Measurements from ENCODE around the gene PRODH.
A peak's percentile ranks its signal among the peaks of the same experiment; 100 is the strongest.
"Not testable (repeated sequence)": the region's sequence is repeated elsewhere in the genome, so short reads cannot be mapped to it uniquely, and the experiment has no call there.

Gene PRODH

DNA sequence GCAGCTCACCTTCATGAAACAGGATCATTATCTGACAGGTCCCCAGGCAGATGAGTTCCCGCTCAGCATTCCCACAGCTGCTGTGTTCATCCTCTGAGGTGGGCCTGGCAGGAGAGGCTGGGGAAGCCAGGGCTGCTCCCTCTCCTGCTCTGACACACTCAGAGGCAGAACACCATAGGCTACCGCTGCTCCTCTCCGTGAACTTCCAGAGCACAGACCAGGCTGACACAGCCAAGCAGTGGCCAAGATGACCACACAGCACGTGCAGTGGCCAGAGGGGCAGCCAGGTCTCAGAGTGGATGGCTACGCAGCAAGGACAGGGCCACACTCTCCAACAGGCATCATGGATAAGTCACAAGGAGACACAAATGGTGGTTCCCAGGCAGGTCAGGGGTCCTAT lies 8.5 kb downstream of the PRODH start:
- TF ChIP-seq, protein P1, sequence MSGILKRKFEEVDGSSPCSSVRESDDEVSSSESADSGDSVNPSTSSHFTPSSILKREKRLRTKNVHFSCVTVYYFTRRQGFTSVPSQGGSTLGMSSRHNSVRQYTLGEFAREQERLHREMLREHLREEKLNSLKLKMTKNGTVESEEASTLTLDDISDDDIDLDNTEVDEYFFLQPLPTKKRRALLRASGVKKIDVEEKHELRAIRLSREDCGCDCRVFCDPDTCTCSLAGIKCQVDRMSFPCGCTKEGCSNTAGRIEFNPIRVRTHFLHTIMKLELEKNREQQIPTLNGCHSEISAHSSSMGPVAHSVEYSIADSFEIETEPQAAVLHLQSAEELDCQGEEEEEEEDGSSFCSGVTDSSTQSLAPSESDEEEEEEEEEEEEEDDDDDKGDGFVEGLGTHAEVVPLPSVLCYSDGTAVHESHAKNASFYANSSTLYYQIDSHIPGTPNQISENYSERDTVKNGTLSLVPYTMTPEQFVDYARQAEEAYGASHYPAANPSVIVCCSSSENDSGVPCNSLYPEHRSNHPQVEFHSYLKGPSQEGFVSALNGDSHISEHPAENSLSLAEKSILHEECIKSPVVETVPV (CRISPR knock-in tag; IDR thresholded peaks at IDR 0.05) = no peak
- TF ChIP-seq ZFP30 (CRISPR knock-in tag; IDR thresholded peaks at IDR 0.05) (no peak), ARNTL (CRISPR knock-in tag; IDR thresholded peaks at IDR 0.05; ENCODE audit: borderline replicate concordance, low read depth) (no peak), BACH2 (CRISPR knock-in tag; IDR thresholded peaks at IDR 0.05; ENCODE audit: borderline replicate concordance) (no peak), PATZ1 (CRISPR knock-in tag; IDR thresholded peaks at IDR 0.05; ENCODE audit: borderline replicate concordance) (no peak)
- no peak for ATAC-seq

- no peak for ATAC-seq
- TF ChIP-seq, protein P1 (CRISPR knock-in tag; IDR thresholded peaks at IDR 0.05) = no peak
- TF ChIP-seq ZFP3 (CRISPR knock-in tag; IDR thresholded peaks at IDR 0.05) = no peak
- TF ChIP-seq PPARA (CRISPR knock-in tag; IDR thresholded peaks at IDR 0.05; ENCODE audit: borderline replicate concordance) = no peak
- no peak for TF ChIP-seq ZFP30 (CRISPR knock-in tag; IDR thresholded peaks at IDR 0.05)
- no peak for TF ChIP-seq ESRRG (CRISPR knock-in tag; IDR thresholded peaks at IDR 0.05)
- no peak for TF ChIP-seq ARNTL (CRISPR knock-in tag; IDR thresholded peaks at IDR 0.05; ENCODE audit: borderline replicate concordance, low read depth)
- TF ChIP-seq ZNF565 (CRISPR knock-in tag; conservative IDR thresholded peaks at IDR 0.05; ENCODE audit: low read depth) = no peak
- no peak for TF ChIP-seq ZNF8 (CRISPR knock-in tag; IDR thresholded peaks at IDR 0.05)
- TF ChIP-seq PATZ1 (CRISPR knock-in tag; IDR thresholded peaks at IDR 0.05; ENCODE audit: borderline replicate concordance) = no peak
- no peak for TF ChIP-seq TCF4 (CRISPR knock-in tag; IDR thresholded peaks at IDR 0.05; ENCODE audit: borderline replicate concordance)
- no peak for TF ChIP-seq GLIS3 (CRISPR knock-in tag; IDR thresholded peaks at IDR 0.05)
- no peak for TF ChIP-seq SNAI2 (CRISPR knock-in tag; IDR thresholded peaks at IDR 0.05)
- no peak for TF ChIP-seq TOX (CRISPR knock-in tag; IDR thresholded peaks at IDR 0.05; ENCODE audit: borderline replicate concordance)
- no peak for TF ChIP-seq CSDC2 (CRISPR knock-in tag; IDR thresholded peaks at IDR 0.05)
- TF ChIP-seq ZNF70 (CRISPR knock-in tag; IDR thresholded peaks at IDR 0.05) = no peak
These were observed 9.1 kb downstream of the PRODH start for GRCh38 chr22:18927020-18927419.

DNA sequence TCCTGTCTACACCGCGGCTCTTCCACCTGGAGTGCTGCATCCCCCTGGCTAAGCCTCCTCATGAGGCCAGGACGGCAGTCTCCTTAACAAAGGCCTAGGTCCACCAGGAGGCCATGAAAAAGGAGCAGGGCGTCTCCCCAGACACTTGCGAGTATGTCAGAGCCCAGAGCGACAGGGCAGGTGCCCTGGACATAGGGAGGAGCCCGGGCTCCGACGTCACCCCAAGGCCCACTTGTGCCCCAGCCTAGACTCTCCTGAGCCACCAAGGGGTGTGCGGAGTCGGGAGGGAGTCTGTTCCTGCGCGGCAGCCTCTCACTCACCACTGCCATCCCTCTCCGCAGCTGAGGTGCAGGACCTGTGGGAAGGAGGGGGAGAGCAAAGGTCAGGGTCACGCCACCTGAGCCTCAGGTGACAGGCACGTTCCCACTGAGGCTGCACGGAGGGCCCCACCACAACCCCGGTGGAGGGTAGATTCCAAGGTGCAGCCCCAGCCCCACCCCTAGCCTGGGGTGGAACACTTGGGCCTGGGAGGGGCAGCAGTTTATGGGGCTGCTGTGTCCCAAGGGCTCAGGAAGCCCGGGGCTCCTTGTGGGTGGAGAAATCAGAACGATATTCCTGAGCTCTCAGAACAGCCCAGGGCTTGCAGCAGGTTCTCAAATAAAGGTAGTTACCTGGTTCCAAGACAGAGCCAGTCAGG lies 10.6 kb downstream of the PRODH start:
- ATAC-seq = no peak
- no peak for TF ChIP-seq ESRRG (CRISPR knock-in tag; IDR thresholded peaks at IDR 0.05)
- no peak for TF ChIP-seq OSR1 (CRISPR knock-in tag; IDR thresholded peaks at IDR 0.05)
- TF ChIP-seq ISL1 (CRISPR knock-in tag; IDR thresholded peaks at IDR 0.05) = no peak
- TF ChIP-seq ZNF70 (CRISPR knock-in tag; IDR thresholded peaks at IDR 0.05) = no peak
- TF ChIP-seq TCF4 (CRISPR knock-in tag; IDR thresholded peaks at IDR 0.05; ENCODE audit: borderline replicate concordance) = no peak
- TF ChIP-seq ZFP3 (CRISPR knock-in tag; IDR thresholded peaks at IDR 0.05) = no peak
- TF ChIP-seq SNAI2 (CRISPR knock-in tag; IDR thresholded peaks at IDR 0.05) = no peak

DNA sequence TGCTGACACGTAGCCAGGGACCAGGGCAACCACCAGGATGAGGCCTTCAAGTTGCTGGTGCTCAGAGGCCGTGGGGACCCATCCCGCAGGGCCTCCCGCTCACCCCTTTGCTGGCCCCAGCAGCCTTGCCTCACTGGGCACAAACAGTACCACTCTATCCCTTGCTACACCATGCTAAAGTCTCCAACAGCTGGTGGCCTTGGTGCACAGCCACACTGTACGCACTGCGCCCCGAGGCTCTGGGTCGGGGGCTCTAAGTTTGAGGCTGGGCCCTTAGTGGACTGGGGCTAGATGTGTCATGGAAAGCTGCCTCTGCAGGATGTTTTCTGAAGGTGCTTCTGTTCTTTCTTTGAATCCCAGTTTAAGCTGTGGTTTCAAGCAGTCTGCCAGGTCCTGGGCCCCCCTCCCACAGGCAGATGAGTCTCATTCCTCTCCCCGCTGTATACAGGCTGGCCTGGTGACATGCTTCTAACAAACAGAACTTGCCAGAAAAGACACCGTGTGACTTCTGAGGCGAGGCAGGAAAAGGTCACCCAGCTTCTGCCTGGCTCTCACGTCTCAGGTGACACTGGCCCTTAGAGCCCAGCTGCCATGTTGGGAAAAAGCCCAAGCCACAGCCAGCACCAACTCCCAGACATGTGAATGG lies 15.7 kb downstream of the PRODH start:
- ATAC-seq = not testable (repeated sequence)

DNA sequence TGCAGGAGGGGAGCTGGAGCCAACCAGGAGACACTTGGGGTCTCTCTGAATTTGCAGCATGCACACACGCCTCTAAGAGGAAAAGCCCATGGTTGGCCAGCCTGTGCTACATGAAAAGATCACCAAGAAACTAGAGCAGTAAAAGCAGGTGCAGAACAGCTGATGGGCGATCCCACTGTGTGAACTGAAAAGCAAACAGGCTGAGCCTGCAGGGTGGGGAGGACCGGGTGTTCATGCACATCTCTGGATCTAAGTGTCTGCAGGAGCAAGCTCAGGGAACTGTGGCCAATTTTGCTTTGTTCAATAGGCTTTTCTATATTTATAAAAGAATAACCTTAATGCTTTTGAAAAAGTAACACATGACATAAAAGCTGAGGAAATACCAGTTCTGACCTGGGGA lies 18.3 kb downstream of the PRODH start:
- ATAC-seq = not testable (repeated sequence)

- ATAC-seq = not testable (repeated sequence)
These were observed 20.5 kb downstream of the PRODH start for GRCh38 chr22:18915550-18915949.

DNA sequence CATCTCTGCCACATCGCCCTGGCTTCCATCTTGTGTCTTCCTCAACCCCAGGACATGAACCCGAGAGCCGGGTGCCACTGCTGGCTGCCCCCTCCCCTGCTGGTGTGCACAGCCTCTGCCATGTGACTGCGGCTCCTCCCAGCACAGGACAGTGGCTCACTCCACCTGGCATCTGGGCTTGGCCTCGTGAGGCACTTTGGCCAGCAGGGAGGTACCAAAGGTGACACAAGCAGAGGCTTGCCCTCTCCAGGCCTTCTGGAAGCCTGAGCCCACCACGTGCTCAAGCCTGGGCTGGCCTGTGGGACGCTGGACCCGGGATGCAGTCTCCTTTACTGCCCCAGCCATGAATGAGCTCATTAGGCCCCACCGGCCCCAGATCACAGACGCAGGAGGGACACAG lies 21.5 kb downstream of the PRODH start:
- ATAC-seq = not testable (repeated sequence)

DNA sequence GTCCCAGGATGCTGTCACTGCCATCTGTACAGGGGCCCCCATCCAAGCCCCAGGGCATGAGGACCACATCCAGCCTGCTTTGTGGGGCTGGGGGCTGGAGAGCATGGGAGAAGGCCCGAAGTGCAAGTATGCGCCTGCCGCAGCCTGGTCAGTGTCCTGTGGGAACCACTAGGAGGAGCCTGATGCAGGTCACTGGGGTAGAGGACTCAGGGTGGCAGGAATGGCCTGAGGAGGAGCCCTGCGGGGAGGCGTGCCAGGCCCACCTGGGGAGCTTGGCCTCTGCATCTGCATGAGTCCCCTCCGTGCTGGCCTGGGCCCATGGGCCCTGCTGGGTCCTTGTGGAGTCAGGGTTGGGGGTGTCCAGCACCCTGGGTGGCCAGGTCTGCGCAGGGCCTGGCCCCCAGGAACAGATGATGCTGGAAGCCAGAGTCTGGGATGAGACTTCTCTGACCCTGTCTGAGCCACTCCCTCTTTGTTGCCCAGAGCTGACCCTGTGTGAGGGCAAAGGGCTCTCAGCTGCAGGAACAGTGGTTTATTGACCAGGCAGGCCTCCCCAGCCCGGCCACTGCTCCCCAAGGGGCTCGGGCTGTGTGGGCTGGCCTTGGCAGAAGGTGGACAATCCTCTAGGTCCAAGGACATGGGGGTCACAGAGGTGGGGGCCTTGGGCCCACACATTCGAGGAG lies 23.7 kb downstream of the PRODH start:
- ATAC-seq = peak; percentile 53; the same call in 1 of the 3 replicates

- not testable (repeated sequence) for ATAC-seq
These were observed 24.6 kb downstream of the PRODH start for GRCh38 chr22:18911535-18911934.

All from SK-N-SH treated with all-trans-retinoic acid at 6 μM for 48 hours (cell line).